Colonic mucosa (tissue), 4 donors: ENCODE measurements around the gene CDPF1. TPM values are rescaled to one million over a fixed set of nuclear protein-coding genes. Genes with fewer than 3 reads are reported as not detected.

Experiments
- DNase-seq: peaks from one replicate; pipeline ENCODE4 v3.0.0-alpha.2; 2020
- H3K27ac ChIP-seq: fragments of 200-600 bp; one replicate; pipeline ENCODE4 v1.8.0; 2021
- H3K27me3 ChIP-seq: fragments of 200-600 bp; one replicate; pipeline ENCODE4 v1.8.0; 2021
- H3K36me3 ChIP-seq: fragments of 200-600 bp; one replicate; pipeline ENCODE4 v1.8.0; 2021
- H3K4me1 ChIP-seq: fragments of 200-600 bp; one replicate; pipeline ENCODE4 v1.8.0; 2021; ENCODE audit warnings: mild to moderate bottlenecking
- H3K4me3 ChIP-seq: fragments of 200-600 bp; one replicate; pipeline ENCODE4 v1.8.0; 2021
- H3K9ac ChIP-seq, 2 donors: one replicate each; pipeline ENCODE4 v1.7.0; 2013; ENCODE audit warnings: control low read depth in 2 of 2, low read depth in 2 of 2, low read length in 2 of 2
- H3K9me3 ChIP-seq: fragments of 200-600 bp; one replicate; pipeline ENCODE4 v1.8.0; 2021
- CTCF ChIP-seq: fragments of 200-600 bp; IDR thresholded peaks from one replicate; pipeline ENCODE4 v1.8.0; 2022; ENCODE audit warnings: antibody characterized with exemption, mild to moderate bottlenecking
- intact Hi-C: fragments of 100-400 bp; cut with DNase I; formaldehyde crosslinking; loops from one replicate; pipeline ENCODE4 v1.14.1; 2022
- total RNA-seq, 2 donors: library from RNA; stranded (reverse); fragmentation: NEBNext Ultra II Directional in 1 of 2; extraction: Animal tissue kit (Norgen Biotek cat#: 25700) in 1 of 2; gene quantifications; one replicate each; pipeline ENCODE4 v1.2.1, GENCODE V29; 2021
- donor health status: healthy.
- donor health status: DM: no; HTN: no; CAD: no.
- donor health status: DM: no; HTN: no; CAD: no.

Gene CDPF1
- 10 to 100 TPM in 1 of 2 donors, 1 to 10 TPM in 1; 5.8 to 11.2 TPM for total RNA-seq

DNA sequence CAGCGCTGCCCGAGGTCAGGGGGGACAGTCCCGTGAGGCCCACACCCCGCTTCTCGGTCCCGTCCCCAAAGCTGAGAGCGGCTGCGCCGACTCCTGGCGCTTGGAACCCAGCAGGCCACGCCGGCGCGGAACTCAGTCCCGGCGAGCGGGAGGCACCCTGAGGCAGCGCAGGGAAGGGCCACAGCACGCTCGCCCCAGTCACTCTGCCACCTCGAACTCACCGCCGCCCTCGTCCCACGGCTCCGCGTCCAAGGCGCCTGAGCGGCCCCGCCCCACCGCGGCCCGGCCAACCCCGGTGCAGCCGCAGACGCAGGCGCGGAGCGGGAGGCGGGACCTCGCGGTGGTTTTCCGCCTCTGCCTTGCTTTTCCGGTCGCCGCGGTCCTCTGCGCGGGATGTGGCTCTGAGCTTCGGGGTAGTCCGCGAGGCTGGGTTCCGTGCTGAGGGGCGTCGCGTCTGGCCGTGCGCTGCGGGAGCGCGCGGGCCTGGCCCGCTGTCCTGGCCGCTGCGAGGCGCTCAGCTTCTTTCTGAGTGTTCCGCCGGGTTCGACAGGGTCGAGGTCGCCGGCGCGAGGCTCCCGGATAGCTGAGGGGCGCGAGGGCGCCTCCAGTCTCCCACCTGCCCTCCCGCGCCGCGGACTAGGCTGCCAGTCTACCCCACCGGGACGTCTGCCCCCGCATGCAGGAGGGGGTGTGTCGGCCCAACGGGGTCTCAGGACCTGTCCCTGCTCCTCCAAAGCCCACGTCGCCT, at the start of gene CDPF1:
TSS of gene CDPF1 (minus strand) at position 259 of the 748 bp plus-strand sequence. CDS start 2,009 bp downstream, outside the sequence.
- no peak for TF ChIP-seq CTCF
- Histone ChIP-seq H3K4me3 (peak within 1 kb of the TSS; percentile 92), H3K9me3 (no peaks in the 10 kb centered on the region), H3K4me1 (peaks cover 4% of the 10 kb centered on the region), H3K27ac (peak within 1 kb of the TSS; percentile 83), H3K36me3 (no peaks in the 10 kb centered on the region), H3K9ac (peak within 1 kb of the TSS; percentile 91 to 93), H3K27me3 (no peaks in the 10 kb centered on the region)
- peak; percentile 93 for DNase-seq
- intact Hi-C loops, result loop anchor here (10.0 kb wide), 1 partner anchor 105 kb away; no protein-coding TSS in a partner anchor

GRCh38 chr22:46299101-46299500, 49.0 kb upstream of the CDPF1 start:
- H3K4me3 ChIP-seq, result no peak overlapping the region
- H3K4me1 ChIP-seq, result peaks cover 17% of the 10 kb centered on the region
- no peaks in the 10 kb centered on the region for H3K36me3 ChIP-seq
- intact Hi-C loops, result loop anchor here (5.0 kb wide), 1 partner anchor 52 kb away; no protein-coding TSS in a partner anchor
- H3K9ac ChIP-seq, result no peak overlapping the region
- no peak for DNase-seq
- no peaks in the 10 kb centered on the region for H3K27me3 ChIP-seq
- TF ChIP-seq CTCF, result no peak
- H3K27ac ChIP-seq, result no peak overlapping the region
- H3K9me3 ChIP-seq, result no peaks in the 10 kb centered on the region

- H3K4me3 ChIP-seq, result peak overlapping the region; percentile 78
- no peak overlapping the region for H3K27ac ChIP-seq
- H3K36me3 ChIP-seq, result no peaks in the 10 kb centered on the region
- intact Hi-C loops, result loop anchor here (5.0 kb wide), 1 partner anchor 50 kb away; no protein-coding TSS in a partner anchor
- peaks cover 17% of the 10 kb centered on the region for H3K4me1 ChIP-seq
- H3K27me3 ChIP-seq, result no peaks in the 10 kb centered on the region
- peak; percentile 38 for DNase-seq
- TF ChIP-seq CTCF, result no peak
- no peaks in the 10 kb centered on the region for H3K9me3 ChIP-seq
- H3K9ac ChIP-seq, result peak overlapping the region; percentile 6 to 46
These were observed 47.2 kb upstream of the CDPF1 start for GRCh38 chr22:46297151-46297812.

- intact Hi-C loops, result loop anchor here (5.0 kb wide), 1 partner anchor 49 kb away; no protein-coding TSS in a partner anchor
These were observed 46.4 kb upstream of the CDPF1 start, which contains the start of gene GTSE1 for GRCh38 chr22:46296257-46297150. Gene GTSE1 (plus strand): TSS chr22:46296870. CDS start chr22:46297401, 531 bp downstream.

More at GRCh38 chr22:46296257-46297150, 46.4 kb upstream of the CDPF1 start, which contains the start of gene GTSE1:
- no peaks in the 10 kb centered on the region for H3K9me3 ChIP-seq
- peaks cover 17% of the 10 kb centered on the region for H3K4me1 ChIP-seq
- peak within 1 kb of the TSS; percentile 86 to 89 for H3K9ac ChIP-seq
- H3K27ac ChIP-seq, result peak within 1 kb of the TSS; percentile 95
- no peak for TF ChIP-seq CTCF
- H3K27me3 ChIP-seq, result no peaks in the 10 kb centered on the region
- H3K4me3 ChIP-seq, result peak within 1 kb of the TSS; percentile 78
- peak; percentile 98 for DNase-seq
- H3K36me3 ChIP-seq, result no peaks in the 10 kb centered on the region
